A375 (cell line): ENCODE data around the gene MRGPRX3. TPM values are rescaled to one million over a fixed set of nuclear protein-coding genes. Genes with fewer than 3 reads are reported as not detected.

Experiments
- small RNA-seq: library from RNA; depleted of rRNA; stranded (forward); fragments of <200 nt; gene quantifications from one replicate; pipeline ENCODE3, GENCODE V24; 2014
- total RNA-seq: library from RNA; depleted of rRNA; stranded (reverse); fragments of >200 nt; shearing (Covaris generic); gene quantifications from 2 replicates; pipeline ENCODE4 v1.2.3, GENCODE V29; 2014; rRNA removed

Gene MRGPRX3
- total RNA-seq, result 0.15 and 0.90 TPM in 2 replicates

DNA sequence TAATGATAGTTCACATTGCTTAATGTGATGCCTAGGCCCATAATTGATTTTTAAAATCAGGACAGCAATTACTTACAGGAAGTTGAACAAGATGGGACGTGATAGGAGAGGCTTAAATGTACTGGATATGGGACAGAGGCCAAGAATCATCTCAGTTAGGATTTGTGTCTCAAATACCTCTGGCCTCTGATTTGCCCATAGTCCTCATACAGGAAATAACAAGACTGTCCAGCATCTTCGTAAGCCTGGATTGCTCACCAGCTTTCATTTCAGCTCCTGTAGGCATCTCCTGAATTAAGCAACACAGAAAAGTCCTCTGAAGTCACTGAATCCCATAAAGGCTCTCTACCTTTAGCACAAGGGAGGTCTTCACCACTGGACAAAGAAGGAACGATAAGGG, at the start of gene MRGPRX3:
Gene MRGPRX3, plus strand, starts transcription at position 231 of the 400 bp plus-strand sequence. CDS start 4,632 bp downstream, outside the sequence.

DNA sequence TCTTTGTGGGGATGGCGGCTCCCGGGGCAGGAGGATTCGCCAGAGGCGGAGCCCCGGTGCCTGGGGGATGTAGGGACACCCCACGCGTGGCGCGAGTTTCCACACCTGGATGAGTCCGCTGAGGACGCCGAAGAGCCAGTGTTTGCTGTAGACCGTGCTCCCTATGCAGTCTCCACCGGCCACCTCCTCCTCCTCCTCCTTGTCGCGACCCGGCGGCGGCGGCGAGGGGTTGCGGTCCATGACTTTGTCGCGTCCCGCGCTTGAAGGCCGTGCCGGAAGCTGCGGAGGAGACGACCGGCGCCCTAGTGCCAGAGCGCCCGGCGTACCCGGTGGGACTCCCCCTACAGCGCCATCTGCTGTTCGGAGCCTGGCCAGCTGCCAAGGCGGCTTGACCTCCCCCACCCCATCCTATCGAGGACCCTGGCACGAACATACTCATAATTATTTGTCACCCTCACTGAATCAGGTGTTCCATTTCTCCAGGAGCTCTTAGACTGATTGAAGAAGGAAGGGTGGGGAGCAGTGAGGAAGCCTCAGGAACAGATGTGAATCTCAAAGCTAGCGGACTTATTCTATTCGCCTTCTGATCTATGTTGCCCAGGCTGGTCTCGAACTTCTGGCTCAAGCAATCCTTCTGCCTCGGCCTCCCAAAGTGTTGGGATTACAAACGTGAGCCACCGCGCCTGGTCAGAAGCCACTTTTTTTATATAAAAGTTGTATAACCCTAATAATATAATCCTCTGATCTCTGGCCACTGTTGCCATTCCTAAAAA, 26.4 kb upstream of the MRGPRX3 start, which contains the start of gene SAAL1:
Gene SAAL1, minus strand, starts transcription at position 281 of the 773 bp plus-strand sequence. Its CDS starts 41 bp downstream, at position 240.

GRCh38 chr11:18172666-18173065, 40.3 kb downstream of the MRGPRX3 start, which contains the start of gene MRGPRX4:
MRGPRX4 (plus strand) TSS chr11:18172837; CDS start chr11:18173257, 420 bp downstream.

Small RNA genes within 50 kb of the gene (small RNA-seq; reads per million reads assigned to genes)
- gene HIGD1AP5, result not detected

Other genes starting within 250 kb of the MRGPRX3 start
- 24.8 and 27.6 TPM in 2 replicates for gene SERGEF, start 119.5 kb upstream of the MRGPRX3 start, total RNA-seq
- 0.29 and 1.5 TPM in 2 replicates for gene TPH1, start 86.3 kb upstream of the MRGPRX3 start, total RNA-seq
- gene SAAL1, start 26.5 kb upstream of the MRGPRX3 start, total RNA-seq, result 49.8 and 55.0 TPM in 2 replicates
- 1.2 and 1.5 TPM in 2 replicates for gene MRGPRX4, start 40.3 kb downstream of the MRGPRX3 start, total RNA-seq
- not detected in 2 replicates for gene SAA4, start 104.2 kb downstream of the MRGPRX3 start, total RNA-seq
- gene SAA2, start 116.1 kb downstream of the MRGPRX3 start, total RNA-seq, result 0.60 TPM in 1 of 2 replicates, not detected in the other
- not detected in 2 replicates for gene SAA1, start 133.7 kb downstream of the MRGPRX3 start, total RNA-seq
- 33.8 and 33.9 TPM in 2 replicates for gene HPS5, start 189.6 kb downstream of the MRGPRX3 start, total RNA-seq
- gene GTF2H1, start 190.0 kb downstream of the MRGPRX3 start, total RNA-seq, result 33.3 and 33.5 TPM in 2 replicates